Vagina (tissue), 2 donors: ENCODE data around the gene OSBPL8. TPM values are rescaled to one million over a fixed set of nuclear protein-coding genes. Genes with fewer than 3 reads are reported as not detected.

ENCODE experiments used
- DNase-seq, 2 donors: peaks; one replicate each; pipeline ENCODE4 v3.0.0-alpha.2; 2017; ENCODE audit errors: extremely low spot score in 2 of 2
- H3K27ac ChIP-seq: fragments of 200-600 bp; sonication (generic); one replicate; pipeline ENCODE4 v1.5.1; 2019
- H3K27me3 ChIP-seq: fragments of 200-600 bp; sonication (generic); one replicate; pipeline ENCODE4 v1.5.1; 2019
- H3K36me3 ChIP-seq, 2 donors: fragments of 200-600 bp; sonication (generic); one replicate each; pipeline ENCODE4 v1.5.1; 2017 to 2019
- H3K4me1 ChIP-seq: fragments of 200-600 bp; sonication (generic); one replicate; pipeline ENCODE4 v1.5.1; 2019
- H3K4me3 ChIP-seq, 2 donors: fragments of 200-600 bp; sonication (generic); 1 replicate in 1 of 2; 2 replicates in 1 of 2; pipeline ENCODE4 v1.5.1; 2016 to 2019
- H3K9me3 ChIP-seq: fragments of 200-600 bp; sonication (generic); one replicate; pipeline ENCODE4 v1.5.1; 2019
- POLR2A ChIP-seq, 2 donors: fragments of 450-650 bp; IDR thresholded peaks; one replicate each; pipeline ENCODE4 v1.6.1; 2017; ENCODE audit warnings: antibody characterized with exemption in 2 of 2, mild to moderate bottlenecking in 2 of 2, moderate library complexity in 2 of 2
- POLR2AphosphoS5 ChIP-seq, 2 donors: sonication (generic); formaldehyde crosslinking; IDR thresholded peaks; one replicate each; pipeline ENCODE4 v1.9.0; 2017; ENCODE audit warnings: antibody characterized with exemption in 2 of 2, mild to moderate bottlenecking in 2 of 2, low read depth in 1 of 2; ENCODE audit not compliant: insufficient read depth in 1 of 2
- intact Hi-C: fragments of 100-400 bp; cut with DNase I; formaldehyde crosslinking; loops from one replicate; pipeline ENCODE4 v1.15.1; 2023
- total RNA-seq: library from RNA; depleted of rRNA; stranded (reverse); fragments of >200 nt; gene quantifications from one replicate; pipeline ENCODE4 v1.2.3, GENCODE V29; 2016
- TF ChIP-seq, protein P1 (sequence below), 3 experiments: fragments of 450-650 bp in 2 of 3; fragments of 200-600 bp in 1 of 3; sonication (generic) in 1 of 3; IDR thresholded peaks; one replicate each; pipeline ENCODE4 v1.5.1; 2017 to 2019; ENCODE audit warnings: antibody characterized with exemption in 3 of 3, mild to moderate bottlenecking in 2 of 3, moderate library complexity in 2 of 3

OSBPL8 gene
- total RNA-seq, 1 donor from 2014 or later, result 66.5 TPM

DNA sequence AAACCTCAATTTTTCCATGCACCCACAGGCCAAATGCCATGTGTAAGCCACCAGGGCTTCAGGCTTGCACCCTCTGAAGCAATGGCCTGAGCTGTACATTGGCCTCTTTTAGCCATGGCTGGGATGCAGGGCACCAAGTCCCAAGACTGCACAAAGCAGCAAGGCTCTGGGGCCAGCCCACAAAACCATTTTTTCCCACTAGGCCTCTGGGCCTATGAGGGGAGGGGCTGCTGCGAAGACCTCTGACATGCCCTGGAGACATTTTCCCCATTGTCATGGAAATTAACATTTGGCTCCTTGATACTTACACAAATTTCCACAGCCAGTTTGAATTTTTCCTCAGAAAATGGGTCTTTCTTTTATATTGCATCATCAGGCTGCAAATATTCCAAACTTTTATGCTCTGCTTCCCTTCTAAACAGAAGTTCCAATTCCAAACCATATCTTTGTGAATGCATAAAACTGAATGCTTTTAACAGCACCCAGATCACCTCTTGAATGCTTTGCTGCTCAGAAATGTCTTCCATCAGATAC lies 14.3 kb upstream of the OSBPL8 start:
- no peak overlapping the region for H3K27ac ChIP-seq
- no peaks in the 10 kb centered on the region for H3K27me3 ChIP-seq
- no peak for DNase-seq
- TF ChIP-seq POLR2AphosphoS5 (IDR thresholded peaks at IDR 0.05; ENCODE audit: insufficient read depth in 1 of 2, low read depth in 1 of 2) (no peak), POLR2A (IDR thresholded peaks at IDR 0.05) (no peak)
- TF ChIP-seq, protein P1, sequence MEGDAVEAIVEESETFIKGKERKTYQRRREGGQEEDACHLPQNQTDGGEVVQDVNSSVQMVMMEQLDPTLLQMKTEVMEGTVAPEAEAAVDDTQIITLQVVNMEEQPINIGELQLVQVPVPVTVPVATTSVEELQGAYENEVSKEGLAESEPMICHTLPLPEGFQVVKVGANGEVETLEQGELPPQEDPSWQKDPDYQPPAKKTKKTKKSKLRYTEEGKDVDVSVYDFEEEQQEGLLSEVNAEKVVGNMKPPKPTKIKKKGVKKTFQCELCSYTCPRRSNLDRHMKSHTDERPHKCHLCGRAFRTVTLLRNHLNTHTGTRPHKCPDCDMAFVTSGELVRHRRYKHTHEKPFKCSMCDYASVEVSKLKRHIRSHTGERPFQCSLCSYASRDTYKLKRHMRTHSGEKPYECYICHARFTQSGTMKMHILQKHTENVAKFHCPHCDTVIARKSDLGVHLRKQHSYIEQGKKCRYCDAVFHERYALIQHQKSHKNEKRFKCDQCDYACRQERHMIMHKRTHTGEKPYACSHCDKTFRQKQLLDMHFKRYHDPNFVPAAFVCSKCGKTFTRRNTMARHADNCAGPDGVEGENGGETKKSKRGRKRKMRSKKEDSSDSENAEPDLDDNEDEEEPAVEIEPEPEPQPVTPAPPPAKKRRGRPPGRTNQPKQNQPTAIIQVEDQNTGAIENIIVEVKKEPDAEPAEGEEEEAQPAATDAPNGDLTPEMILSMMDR (IDR thresholded peaks at IDR 0.05), result no peak
- no peaks in the 10 kb centered on the region for H3K4me1 ChIP-seq
- no peak overlapping the region for H3K4me3 ChIP-seq
- intact Hi-C loops, result no loop called here
- no peaks in the 10 kb centered on the region for H3K9me3 ChIP-seq
- H3K36me3 ChIP-seq, result no peaks in the 10 kb centered on the region

DNA sequence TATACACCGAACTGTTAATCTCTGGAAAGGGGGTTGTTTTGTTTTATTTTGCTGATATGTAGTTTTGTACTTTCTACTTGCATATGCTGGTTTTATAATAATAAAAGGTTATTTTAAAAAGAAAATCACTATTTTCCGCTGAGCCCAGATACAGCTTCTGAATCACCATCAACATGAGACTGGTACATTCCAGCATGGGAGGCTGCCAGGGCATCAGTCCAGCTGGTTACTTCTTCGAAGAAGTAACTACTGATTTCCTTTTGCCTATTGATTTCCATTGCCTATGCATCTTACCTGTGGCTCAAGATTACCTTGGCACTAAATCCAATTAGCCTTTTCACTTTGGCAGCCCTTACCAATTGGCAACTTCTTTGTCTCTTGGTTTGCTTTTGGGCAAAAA lies 11.7 kb upstream of the OSBPL8 start:
- no peak for TF ChIP-seq POLR2AphosphoS5 (IDR thresholded peaks at IDR 0.05; ENCODE audit: insufficient read depth in 1 of 2, low read depth in 1 of 2)
- no peak for TF ChIP-seq POLR2A (IDR thresholded peaks at IDR 0.05)
- TF ChIP-seq, protein P1 (IDR thresholded peaks at IDR 0.05), result no peak
- H3K36me3 ChIP-seq, result no peaks in the 10 kb centered on the region
- H3K9me3 ChIP-seq, result no peaks in the 10 kb centered on the region
- intact Hi-C loops, result no loop called here
- H3K4me3 ChIP-seq, result no peak overlapping the region
- H3K27me3 ChIP-seq, result no peaks in the 10 kb centered on the region
- DNase-seq, result no peak
- no peaks in the 10 kb centered on the region for H3K4me1 ChIP-seq
- H3K27ac ChIP-seq, result no peak overlapping the region

- DNase-seq, result no peak
- H3K27me3 ChIP-seq, result no peaks in the 10 kb centered on the region
- no peaks in the 10 kb centered on the region for H3K9me3 ChIP-seq
- H3K36me3 ChIP-seq, result no peaks in the 10 kb centered on the region
- TF ChIP-seq POLR2AphosphoS5 (IDR thresholded peaks at IDR 0.05; ENCODE audit: insufficient read depth in 1 of 2, low read depth in 1 of 2) (no peak), POLR2A (IDR thresholded peaks at IDR 0.05) (no peak)
- TF ChIP-seq, protein P1 (IDR thresholded peaks at IDR 0.05), result no peak
- H3K27ac ChIP-seq, result no peak overlapping the region
- no peak overlapping the region for H3K4me3 ChIP-seq
- no peaks in the 10 kb centered on the region for H3K4me1 ChIP-seq
- intact Hi-C loops, result no loop called here
These were observed 10.4 kb upstream of the OSBPL8 start for GRCh38 chr12:76569685-76570604.

GRCh38 chr12:76568888-76569551 lies 9.4 kb upstream of the OSBPL8 start:
- intact Hi-C loops, result no loop called here
- TF ChIP-seq POLR2AphosphoS5 (IDR thresholded peaks at IDR 0.05; ENCODE audit: insufficient read depth in 1 of 2, low read depth in 1 of 2) (no peak), POLR2A (IDR thresholded peaks at IDR 0.05) (no peak)
- TF ChIP-seq, protein P1 (IDR thresholded peaks at IDR 0.05), result no peak
- Histone ChIP-seq H3K36me3 (no peaks in the 10 kb centered on the region), H3K4me3 (no peak overlapping the region), H3K9me3 (no peaks in the 10 kb centered on the region), H3K27me3 (no peaks in the 10 kb centered on the region), H3K4me1 (no peaks in the 10 kb centered on the region), H3K27ac (no peak overlapping the region)
- DNase-seq, result no peak
